Stimulated activated CD4-positive, alpha-beta T cell treated with anti-CD3 and anti-CD28 coated beads, Interleukin-2, amount 100 ng/mL, for 4 hours (primary cell): Measurements from ENCODE around the gene INTS1.

Experiments
- DNase-seq: peaks from one replicate; pipeline ENCODE4 v3.0.0-alpha.2; 2020; ENCODE audit warnings: low read depth

Gene INTS1

DNA sequence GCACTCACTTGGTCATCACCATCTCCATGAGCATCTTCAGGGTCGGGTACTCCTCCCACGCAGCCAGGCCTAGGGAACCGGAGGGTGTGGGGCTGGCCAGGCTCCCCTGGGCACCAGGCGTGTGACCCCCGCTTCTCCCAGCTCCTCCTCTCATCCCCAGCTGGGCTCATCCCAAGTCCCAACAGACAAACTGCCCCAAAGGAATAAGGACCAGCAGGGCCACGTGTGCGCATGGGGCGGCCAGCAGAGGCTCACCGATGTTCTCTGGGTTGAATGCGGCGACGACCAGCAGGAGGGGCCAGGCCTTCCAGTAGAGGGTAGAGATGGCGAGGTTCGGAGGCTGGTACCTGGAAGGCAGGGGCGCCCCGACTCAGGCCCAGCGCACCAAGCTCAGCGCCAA lies 14.9 kb downstream of the INTS1 start:
- no peak for DNase-seq

DNA sequence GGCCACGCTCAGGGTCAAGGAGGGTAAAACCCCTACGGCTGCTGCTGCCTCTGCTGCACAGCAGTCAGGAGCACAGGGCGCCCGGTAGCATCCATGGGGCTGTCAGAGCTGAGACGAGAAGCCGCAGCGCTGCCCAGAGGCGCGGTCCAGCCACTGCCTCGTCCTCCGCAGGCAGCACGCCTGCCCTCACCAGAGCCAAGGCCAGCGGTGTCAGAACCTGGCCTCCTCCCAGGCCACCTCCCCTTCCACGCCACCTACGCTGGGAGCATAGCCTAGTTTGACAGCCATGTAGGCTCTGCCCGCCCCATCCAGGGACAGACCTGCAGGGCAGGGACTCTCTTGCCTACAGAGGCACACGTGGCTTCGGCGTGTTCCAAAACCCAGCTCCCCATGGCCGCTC lies 16.2 kb downstream of the INTS1 start:
- DNase-seq = no peak

DNA sequence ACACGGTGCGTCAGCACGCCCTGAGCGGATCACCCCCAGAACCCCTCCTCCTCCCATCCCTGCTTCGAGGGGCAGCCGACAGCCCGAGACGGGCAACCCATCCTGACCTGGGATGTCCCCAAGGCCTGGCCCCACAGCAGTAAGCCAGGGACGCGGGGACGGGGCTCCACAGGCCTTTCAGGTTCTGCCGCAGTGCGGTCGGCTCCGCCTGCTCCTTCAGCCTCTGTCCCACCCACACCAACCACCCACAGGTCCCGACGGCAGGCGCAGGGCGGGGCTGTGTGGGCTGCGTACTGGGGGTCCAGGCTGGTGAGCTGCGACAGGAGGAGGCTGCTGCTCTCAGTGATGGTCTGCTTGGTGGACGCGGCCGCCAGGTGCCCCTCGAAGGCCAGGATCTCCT lies 16.7 kb downstream of the INTS1 start:
- DNase-seq = no peak

DNA sequence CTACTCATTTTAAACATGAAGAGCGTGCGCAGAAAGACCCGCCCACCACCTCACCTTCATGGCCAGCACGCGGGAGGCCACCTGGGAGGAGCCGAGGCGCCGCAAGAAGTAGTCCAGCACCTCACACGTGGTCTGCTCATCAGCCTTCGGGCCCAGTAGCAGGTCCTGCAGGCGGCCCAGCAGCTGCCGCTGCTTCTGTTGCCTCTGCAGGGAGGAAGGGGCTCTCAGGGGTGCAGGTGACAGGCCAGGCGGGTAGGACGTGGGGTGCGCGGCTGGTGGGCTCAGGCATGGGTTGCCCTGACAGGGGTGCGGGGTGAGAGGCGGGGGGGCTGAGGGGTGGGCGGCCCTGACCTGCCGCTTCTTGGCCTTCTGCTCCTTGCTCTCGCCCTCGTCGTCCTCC lies 17.6 kb downstream of the INTS1 start:
- DNase-seq = no peak

DNA sequence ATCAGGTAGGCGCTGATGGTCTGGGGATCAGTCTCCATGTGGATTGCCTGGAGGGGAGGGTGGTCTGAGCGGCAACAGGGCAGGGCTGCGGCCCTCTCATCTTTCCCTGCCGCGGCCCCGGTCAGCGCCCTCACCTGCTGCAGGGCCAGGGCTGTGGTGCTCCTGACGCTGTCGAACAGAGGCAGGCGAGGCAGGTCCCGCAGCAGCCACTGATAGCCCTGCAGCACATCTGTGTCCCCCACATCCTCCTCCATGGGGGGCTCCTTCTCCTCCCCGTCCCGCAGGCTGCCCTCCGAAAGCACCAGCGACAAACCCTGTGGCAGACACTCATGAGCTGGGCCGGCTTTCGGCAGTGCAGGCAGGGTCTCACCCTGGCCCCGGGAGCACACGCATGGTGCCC lies 19.0 kb downstream of the INTS1 start:
- no peak for DNase-seq

DNA sequence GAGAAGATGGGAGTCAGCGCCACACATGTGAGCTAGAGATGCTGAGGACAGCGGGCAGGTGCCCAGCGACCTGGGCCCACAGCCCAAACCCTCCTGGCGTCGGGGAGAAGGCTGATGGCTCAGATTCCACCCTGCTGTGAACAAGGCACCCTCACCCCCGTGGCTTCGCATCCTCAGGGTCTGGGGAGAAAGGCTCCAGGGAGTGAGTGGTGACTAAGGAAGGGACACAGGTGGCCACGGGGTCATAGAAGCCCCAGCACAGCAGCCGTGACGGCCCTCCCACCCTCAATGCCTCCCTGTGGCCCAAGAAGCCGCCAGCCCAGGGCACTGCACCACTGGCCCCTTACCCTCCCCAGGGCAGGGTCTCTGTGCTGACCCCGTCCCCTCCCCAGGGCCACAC lies 19.6 kb downstream of the INTS1 start:
- no peak for DNase-seq

DNA sequence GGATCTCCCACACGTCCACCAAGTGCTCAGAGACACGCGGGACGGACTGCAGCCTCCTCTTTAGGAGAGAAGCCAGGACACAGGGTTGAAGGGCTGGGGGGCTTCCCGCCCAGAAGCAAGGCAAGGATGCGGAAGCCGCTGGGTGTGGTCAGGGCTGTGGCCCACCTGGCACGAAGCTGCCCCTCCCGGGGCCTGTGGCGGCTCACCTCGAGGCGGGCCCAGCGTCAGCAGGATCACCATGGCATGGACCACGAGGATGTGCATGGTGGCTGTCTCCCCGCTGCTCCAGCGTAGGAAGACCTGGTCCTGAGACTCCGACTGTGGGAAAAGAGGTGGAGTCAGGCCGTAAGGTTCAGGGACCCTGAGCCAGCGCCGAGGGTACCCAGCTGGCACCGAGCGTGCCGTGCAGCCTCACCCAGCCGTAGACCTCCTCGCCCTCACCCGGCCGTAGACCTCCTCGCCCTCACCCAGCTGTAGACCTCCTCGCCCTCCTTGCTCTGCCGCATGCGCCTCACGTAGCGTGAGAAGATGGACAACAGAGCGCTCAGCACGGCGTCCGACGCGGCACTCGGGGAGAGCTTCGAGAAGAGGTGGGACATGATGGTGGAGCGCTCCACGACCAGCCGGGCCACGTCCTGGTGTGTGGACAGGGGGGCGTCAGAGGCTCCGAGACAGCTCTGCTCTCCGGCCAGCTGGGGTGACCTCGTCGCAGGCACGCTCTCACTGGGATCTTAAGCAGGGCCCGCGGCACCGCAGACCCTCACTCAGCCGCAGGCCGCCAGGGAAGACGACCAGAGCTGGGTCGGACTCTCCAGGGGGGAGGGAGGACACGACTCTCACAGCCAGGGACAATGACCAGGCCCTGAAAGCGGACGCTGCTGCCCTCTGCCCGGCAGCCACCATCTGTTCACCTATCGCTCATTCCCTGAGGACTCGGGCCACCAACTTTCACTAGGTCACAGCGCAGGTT lies 20.4 kb downstream of the INTS1 start:
- no peak for DNase-seq

DNA sequence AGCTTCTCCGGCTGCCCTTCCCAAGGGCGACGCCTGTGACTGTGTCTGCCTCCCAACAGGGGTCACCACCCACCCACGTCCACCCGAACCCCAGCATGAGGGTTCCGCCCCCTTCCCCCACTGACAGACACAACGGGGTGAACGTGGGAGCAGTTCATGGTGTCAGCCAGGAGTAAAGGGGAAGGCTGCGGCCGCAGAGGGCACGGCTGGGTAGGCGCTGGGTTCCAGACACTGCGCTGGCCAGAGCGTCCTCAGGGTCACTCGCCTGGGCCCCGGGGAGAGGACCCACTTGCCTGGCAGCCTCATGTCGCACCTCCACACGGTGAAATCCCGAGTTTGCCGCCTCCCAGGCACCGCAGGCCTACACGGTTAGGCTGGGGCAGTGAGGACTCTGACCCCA lies 21.1 kb downstream of the INTS1 start:
- DNase-seq = no peak

DNA sequence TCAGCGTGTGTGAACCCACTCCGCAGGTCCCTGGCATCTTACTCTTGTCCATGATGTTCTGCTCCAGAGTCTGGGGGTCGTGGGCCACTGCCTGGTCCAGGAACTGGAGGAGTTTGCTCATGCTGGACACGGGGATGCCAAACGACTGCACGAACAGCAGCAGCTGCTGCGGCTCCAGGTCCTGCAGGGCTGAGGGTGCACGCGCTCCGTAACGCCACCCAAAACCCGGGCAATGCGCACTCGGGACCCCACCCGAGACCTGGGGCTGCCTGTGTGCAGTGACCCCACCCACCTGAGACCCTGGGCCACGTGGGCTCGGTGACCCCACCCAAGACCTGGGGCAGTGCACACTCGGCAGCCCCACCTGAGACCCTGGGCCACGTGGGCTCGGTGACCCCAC lies 22.9 kb downstream of the INTS1 start:
- no peak for DNase-seq

DNA sequence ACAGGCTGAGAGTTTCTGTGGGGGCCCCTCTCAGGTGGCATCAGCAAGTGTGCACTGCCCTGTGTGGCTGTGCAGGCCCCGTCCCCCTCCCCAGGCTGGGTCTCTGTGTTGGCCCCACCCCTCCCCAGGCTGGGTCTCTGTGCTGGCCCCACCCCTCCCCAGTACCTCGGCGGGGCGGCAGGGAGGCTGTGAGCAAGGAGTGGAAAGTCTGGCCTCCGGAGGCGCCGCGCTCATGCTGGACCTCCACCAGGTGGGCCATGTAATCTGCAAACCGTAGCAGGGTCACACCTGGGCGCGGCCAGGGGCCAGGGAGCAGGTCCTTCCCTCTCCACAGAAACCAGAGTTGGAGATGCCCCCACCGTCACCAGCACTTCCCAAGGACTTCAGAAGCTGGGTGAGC lies 23.5 kb downstream of the INTS1 start:
- no peak for DNase-seq

DNA sequence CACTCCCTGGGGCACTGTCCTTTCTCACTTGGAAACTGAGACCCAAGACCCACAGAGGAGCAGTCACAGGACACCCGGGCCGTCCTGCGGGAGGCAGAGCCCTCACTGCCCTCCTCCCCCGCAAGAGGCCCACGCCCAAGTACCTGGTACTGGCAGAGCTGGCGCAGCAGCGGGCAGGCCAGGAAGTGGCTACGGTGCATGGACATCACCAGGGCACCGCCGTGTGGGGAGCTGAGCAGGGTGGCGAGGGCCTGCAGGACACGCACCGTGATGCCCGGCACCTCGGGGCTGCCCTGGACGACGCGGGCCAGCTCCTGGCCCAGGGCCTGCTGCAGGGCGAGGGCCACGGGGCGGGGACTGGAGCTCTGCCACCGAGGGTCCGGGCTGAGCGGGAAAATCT lies 24.9 kb downstream of the INTS1 start:
- DNase-seq = no peak

DNA sequence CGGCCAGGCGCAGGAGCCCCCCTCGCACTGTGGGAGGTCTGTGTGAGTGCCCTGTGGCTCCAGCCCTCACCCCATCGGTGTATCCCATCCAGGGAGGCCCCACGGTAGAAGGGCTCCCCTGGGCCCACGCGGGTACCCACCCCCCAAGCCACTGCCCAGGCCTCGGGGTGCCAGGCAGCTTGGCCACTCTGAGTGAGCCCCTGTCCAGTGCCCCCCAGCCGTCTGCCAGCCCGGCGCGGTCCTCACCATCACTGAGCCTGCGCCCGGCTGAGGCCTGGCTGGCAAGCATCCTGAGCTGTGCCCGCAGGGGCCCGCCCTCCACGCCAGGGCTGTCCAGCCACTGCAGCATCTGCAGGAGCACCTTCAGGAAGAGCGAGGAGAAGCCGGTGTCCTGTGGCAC lies 25.7 kb downstream of the INTS1 start:
- no peak for DNase-seq

DNA sequence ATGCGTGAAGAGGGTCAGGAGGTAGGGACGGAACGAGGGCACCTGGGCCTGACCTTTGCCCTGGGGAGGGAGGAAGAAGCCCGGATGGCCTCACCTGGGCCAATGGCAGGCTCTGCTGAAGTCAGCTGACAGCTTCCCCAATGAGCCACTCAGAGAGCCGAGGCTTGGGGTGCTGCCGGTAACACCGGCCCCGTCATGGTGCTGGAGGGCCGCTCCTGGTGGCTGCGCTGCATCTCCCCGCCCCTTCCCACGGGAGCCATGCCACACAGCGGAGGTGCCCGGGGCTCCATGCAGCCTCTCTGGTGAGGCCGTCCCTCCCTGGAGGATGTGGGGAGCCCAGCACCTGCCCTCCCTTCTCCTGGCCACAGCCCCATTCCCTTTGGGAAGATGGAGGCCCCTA lies 27.3 kb downstream of the INTS1 start:
- DNase-seq = no peak

DNA sequence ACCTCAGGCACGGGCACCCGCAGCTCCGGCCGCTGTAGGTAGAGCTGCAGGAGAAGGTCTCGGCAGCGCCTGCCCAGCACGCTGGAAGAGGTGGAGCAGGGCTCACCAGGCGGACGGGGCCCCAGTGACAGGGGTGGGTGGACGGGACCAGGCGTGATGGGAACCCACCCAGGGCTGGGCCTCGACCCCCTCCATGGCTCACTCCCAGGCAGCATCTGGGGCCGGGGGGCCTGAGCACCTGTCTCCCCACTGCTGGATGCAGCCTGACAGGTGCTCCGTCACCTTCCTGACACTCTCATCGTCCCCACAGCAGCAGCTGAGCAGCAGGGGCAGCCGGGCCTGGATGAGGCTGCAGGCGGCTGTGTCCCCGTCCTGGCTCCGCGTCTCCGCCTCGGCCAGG lies 28.2 kb downstream of the INTS1 start:
- DNase-seq = no peak

DNA sequence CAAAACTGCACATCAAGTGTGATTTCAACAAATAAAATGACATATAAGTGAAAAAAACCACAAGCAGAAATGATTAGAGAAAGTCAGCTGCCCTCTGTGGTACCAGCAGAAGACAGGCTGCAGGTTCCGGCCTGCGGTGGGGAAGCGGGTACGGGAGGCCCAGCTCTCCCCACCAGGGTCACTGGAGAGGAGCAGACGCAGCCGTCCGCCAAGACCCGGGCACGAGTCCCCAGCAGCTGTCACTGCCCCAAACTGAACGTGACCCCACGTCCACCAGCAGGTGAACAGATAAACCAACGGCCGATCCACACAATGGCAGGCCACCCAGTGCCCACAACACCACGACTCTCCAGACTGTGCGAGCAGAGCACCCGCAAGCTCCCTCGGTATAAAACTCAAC lies 28.8 kb downstream of the INTS1 start:
- no peak for DNase-seq

DNA sequence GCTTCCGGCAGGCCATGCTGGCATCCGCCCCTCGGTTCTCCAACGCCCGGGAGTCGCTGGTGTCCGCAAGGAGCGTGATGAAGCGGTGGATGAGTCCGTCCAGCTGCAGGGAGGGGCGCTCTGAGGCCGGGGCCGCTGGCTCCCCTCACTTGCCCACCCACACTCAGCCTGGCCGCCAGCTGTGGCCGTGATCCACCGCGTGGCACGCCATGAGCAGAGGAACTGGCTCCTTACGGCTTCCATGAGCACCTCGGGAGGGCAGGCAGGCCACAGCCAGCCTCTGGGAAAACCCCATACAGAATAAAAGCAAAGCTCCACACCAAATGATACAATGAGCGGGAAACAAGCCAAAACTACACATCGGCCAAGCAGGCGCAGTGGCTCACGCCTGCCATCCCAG lies 29.5 kb downstream of the INTS1 start:
- no peak for DNase-seq

DNA sequence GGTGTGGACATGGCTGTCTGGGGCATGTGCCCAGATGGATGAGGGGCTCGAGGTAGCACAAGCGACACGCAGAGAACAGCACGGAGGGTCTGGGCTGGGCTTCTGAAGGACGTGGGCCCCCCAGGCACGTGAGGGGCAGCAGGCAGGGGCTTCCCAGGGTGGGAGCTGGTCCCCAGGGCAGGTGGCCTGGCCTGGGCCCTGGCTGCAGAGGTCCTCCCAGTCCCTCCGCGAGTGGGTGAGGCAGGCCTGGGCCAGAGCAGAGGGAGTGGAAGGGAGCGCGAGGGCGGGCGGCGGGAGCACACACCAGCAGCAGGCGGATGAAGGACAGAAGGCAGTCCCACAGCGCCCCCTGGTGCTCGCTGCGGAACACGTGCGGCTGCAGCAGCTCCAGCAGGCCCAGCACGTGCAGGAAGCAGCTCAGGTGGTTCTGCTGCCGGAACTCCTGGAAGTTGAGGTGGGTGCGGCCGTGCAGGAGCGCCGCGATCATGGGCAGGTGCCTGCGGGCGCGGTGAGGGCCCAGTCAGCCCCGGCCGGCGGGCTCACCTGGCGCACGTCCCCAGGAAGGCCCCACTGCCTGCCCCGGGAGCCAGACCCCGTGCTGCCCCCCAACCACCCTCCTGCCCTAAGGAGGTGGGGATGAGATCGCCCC lies 30.2 kb downstream of the INTS1 start:
- DNase-seq = peak; percentile 76

DNA sequence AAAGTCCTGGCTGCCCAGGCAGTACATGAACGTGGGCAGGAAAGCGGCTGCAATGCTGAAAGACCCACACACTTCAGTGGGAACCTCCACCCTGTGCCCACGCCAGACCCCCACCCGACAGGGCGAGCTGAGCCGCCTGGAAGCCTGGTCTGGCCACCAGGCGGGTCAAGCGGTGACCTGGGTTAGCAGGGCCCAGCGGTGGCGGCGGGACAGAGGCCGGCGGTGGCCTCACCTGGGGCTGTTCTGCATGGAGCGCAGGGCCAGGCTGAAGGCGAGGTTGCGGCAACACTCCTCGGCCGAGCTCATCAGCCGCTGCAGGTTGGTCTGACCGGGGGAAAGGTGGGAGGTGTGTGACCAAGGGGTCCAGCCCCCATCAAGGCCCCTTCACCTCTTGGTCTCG lies 33.3 kb downstream of the INTS1 start:
- DNase-seq = no peak

DNA sequence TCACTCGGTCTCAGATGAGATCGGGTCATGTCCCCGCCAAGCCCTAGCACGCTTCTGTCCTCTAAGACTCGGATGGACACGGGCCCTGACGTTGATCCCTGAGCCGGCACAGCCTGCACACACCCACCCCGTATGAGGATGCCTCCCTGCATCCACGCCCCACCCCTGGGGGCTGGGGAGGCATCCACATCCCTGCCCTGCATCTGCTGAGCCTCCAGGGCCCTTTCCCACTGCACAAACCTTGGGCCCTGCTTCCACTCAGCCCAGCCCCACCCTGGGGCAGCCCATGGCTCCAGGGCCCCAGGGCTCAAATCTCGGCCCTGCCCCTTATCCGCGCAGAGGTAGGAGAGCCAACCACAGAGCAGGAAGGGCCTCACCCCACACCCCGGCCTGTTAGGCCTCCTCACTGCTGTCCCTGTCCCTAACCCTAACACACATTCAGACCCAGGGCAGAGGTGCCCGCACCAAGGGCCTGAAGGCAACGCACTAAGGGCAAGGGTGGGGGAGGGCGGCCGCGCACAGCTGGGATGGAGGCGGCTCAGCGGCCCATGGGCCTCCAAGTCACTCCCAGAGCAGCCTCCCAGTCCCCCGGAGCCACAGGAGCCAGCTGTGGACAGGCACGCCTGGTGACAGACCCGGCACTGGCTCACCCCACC lies 35.4 kb downstream of the INTS1 start:
- DNase-seq = no peak

DNA sequence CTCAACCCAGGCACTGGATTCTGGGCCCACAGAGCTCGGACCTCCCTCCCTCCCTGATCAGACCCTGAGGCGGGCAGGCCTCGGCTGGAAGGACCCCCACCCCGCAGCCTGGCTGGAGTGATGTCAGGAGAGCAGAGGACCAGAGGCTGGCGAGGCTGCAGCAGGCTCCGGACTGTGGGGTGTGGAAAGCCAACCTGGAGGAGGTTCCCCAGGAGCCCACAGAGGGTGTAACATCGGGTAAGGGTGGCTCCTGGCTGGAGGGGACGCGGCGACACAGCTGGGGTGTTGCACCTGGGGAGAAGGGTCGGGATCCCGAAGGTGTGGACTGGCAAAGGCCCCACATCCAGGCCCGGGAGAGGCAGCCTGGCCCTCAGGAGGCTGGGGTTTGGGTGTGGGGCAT lies 36.0 kb downstream of the INTS1 start:
- no peak for DNase-seq

DNA sequence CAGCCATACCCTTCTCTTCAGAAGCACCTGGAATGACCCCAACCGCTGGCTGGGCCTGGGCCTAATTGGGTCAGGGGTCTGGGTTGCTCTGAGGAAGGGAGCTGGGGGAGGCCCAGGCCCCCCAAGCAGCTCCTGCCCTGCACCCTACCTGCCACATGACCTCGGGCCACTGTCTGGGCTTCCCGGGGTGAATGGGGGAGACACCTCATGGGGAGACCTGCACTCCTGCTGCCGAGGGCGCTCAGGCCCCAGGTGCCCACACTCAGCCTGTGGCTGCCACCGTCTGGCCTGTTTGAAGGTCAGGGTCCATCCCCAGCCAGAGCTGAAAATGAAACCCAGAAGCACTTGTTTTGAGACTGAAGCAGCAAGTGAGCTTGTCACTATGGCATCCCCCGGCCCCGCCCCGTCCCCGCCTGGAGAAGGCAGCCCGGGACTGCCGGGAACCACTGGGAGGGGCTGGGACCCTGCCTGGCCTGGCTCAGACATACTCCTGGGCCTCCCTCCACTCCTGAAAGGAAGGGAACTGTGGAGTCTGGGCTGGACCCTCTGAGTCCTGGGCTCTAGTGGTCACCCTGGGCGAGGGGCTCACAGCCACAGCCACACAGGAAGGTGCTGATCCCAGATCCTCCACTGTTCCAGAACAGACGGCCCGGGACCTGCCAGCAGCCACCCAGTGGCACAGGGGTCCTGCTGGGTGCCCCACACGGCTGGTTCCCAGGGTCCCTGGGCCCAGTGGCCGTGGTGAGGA lies 37.5 kb downstream of the INTS1 start:
- DNase-seq = no peak

DNA sequence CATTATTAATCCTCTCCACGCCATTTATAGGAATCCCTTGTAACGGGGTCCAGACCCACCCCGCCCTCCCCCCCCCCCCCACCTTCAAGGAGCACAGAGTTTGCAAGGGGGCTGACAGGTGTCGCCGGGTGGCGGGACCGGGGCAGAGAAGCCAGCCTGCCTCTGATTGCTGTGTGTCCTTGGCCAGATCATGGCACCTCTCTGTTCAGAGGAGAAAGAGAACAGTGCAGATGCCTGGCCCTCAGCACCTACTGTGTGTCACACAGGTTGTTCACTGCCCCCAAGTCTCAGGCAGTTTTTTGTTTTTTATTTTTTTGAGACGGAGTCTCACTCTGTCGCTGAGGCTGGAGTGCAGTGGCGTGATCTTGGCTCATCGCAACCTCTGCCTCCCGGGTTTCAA lies 39.5 kb downstream of the INTS1 start:
- no peak for DNase-seq
